SK-N-SH (cell line): ENCODE measurements around the gene PCSK9. TPM values are rescaled to one million over a fixed set of nuclear protein-coding genes. Genes with fewer than 3 reads are reported as not detected.

Experiments used
- CTCF ChIA-PET: fragments of 300-600, 350-600 bp; formaldehyde crosslinking; extraction: SDS; loops from one replicate; lab custom pipeline; 2021; lab: Yijun Ruan, JAX
- POLR2A ChIA-PET: fragments of 350-600 bp; sonication (Branson Sonifier 250); formaldehyde crosslinking; extraction: SDS; loops from one replicate; lab custom pipeline; 2020; ENCODE audit warnings: antibody characterized with exemption, inconsistent platforms; lab: Yijun Ruan, JAX
- DNase-seq: peaks from one replicate; pipeline ENCODE4 v3.0.0; 2012
- H2AFZ ChIP-seq: fragments of 200-600 bp; sonication (generic); 2 replicates; pipeline ENCODE4 v1.8.1; 2016; ENCODE audit warnings: antibody characterized with exemption, mild to moderate bottlenecking, low read depth
- H3F3A ChIP-seq: fragments of 200-600 bp; sonication (generic); replicated peaks from 2 replicates; pipeline ENCODE3; 2016; ENCODE audit warnings: antibody characterized with exemption, mild to moderate bottlenecking; ENCODE audit not compliant: insufficient read depth
- H3K27ac ChIP-seq, 2 experiments: fragments of 200-500 bp in 1 of 2; fragments of 200-600 bp in 1 of 2; sonication (Bioruptor generic) in 1 of 2; sonication (generic), shearing (Covaris generic) in 1 of 2; 2 replicates each; pipeline versions ENCODE4 v1.5.1 to v1.6.1; 2014 to 2016; ENCODE audit warnings: low read depth in 2 of 2, inconsistent platforms in 1 of 2, low read length in 1 of 2, mild to moderate bottlenecking in 1 of 2, mixed read lengths in 1 of 2
- H3K27me3 ChIP-seq: fragments of 200-600 bp; sonication (generic), shearing (Covaris generic); 2 replicates; pipeline ENCODE4 v1.6.1; 2016; ENCODE audit warnings: mixed run types; ENCODE audit not compliant: insufficient read depth
- H3K36me3 ChIP-seq, 2 experiments: fragments of 200-500 bp in 1 of 2; fragments of 200-600 bp in 1 of 2; sonication (Bioruptor generic) in 1 of 2; sonication (generic) in 1 of 2; replicated peaks in 1 of 2; 2 replicates each; pipeline versions ENCODE3 to v1.5.1; 2014 to 2016; ENCODE audit warnings: low read length in 1 of 2, mild to moderate bottlenecking in 1 of 2; ENCODE audit not compliant: insufficient read depth in 2 of 2, control insufficient read depth in 1 of 2
- H3K4me1 ChIP-seq, 2 experiments: fragments of 200-500 bp in 1 of 2; fragments of 200-600 bp in 1 of 2; sonication (Bioruptor generic) in 1 of 2; sonication (generic), shearing (Covaris generic) in 1 of 2; 2 replicates each; pipeline versions ENCODE4 v1.5.1 to v1.6.1; 2014 to 2016; ENCODE audit warnings: low read depth in 1 of 2, low read length in 1 of 2, mixed run types in 1 of 2; ENCODE audit not compliant: insufficient read depth in 2 of 2, control insufficient read depth in 1 of 2
- H3K4me2 ChIP-seq: fragments of 200-600 bp; sonication (generic), shearing (Covaris generic); 2 replicates; pipeline ENCODE4 v1.6.1; 2017; ENCODE audit warnings: mixed run types
- H3K4me3 ChIP-seq, 2 experiments: fragments of 200-500 bp in 1 of 2; fragments of 200-600 bp in 1 of 2; sonication (Bioruptor generic) in 1 of 2; sonication (generic), shearing (Covaris generic) in 1 of 2; 2 replicates each; pipeline versions ENCODE4 v1.5.1 to v1.8.1; 2014 to 2016; ENCODE audit warnings: low read depth in 2 of 2, inconsistent platforms in 1 of 2, low read length in 1 of 2, mild to moderate bottlenecking in 1 of 2, mixed read lengths in 1 of 2, moderate library complexity in 1 of 2
- H3K79me2 ChIP-seq: fragments of 200-600 bp; sonication (generic); 2 replicates; pipeline ENCODE4 v1.8.1; 2017; ENCODE audit warnings: mild to moderate bottlenecking; ENCODE audit not compliant: insufficient read depth
- H3K9ac ChIP-seq: fragments of 200-600 bp; sonication (generic); 2 replicates; pipeline ENCODE4 v1.6.1; 2017; ENCODE audit warnings: mixed run types
- H3K9me2 ChIP-seq: fragments of 200-600 bp; sonication (generic); 2 replicates; pipeline ENCODE4 v1.6.1; 2017; ENCODE audit warnings: mixed run types
- H3K9me3 ChIP-seq: fragments of 200-600 bp; sonication (generic); 2 replicates; pipeline ENCODE4 v1.6.1; 2017; ENCODE audit warnings: mixed run types, mild to moderate bottlenecking, moderate library complexity
- H4K20me1 ChIP-seq: fragments of 200-600 bp; sonication (generic); 2 replicates; pipeline ENCODE4 v1.6.1; 2017; ENCODE audit warnings: mild to moderate bottlenecking, mixed run types; ENCODE audit not compliant: insufficient read depth
- CHD2 ChIP-seq: fragments of 150-350 bp; IDR thresholded peaks from 2 replicates; pipeline ENCODE4 v1.6.1; 2018; ENCODE audit warnings: low read length; ENCODE audit not compliant: partially characterized antibody
- CTCF ChIP-seq: fragments of 200-600 bp; sonication (generic); IDR thresholded peaks from 2 replicates; pipeline ENCODE4 v1.6.1; 2017; ENCODE audit warnings: antibody characterized with exemption, mild to moderate bottlenecking, moderate library complexity
- ELF1 ChIP-seq: IDR thresholded peaks from 2 replicates; pipeline ENCODE4 v1.4.0; 2012
- EZH2phosphoT487 ChIP-seq: fragments of 200-600 bp; sonication (generic); IDR thresholded peaks from 2 replicates; pipeline ENCODE4 v1.6.1; 2017; ENCODE audit warnings: low read depth, mixed run types, mild to moderate bottlenecking, antibody characterized with exemption, moderate library complexity, borderline replicate concordance
- FOSL2 ChIP-seq: IDR thresholded peaks from 2 replicates; pipeline ENCODE4 v1.4.0; 2012; ENCODE audit warnings: low read depth, mild to moderate bottlenecking, moderate library complexity, borderline replicate concordance
- FOXJ3 ChIP-seq: sonication (generic); formaldehyde crosslinking; IDR thresholded peaks from 2 replicates; pipeline ENCODE4 v1.5.1; 2020; ENCODE audit warnings: mild to moderate bottlenecking, missing genetic modification reagents
- FOXM1 ChIP-seq: IDR thresholded peaks from 2 replicates; pipeline ENCODE4 v1.4.0; 2012; ENCODE audit warnings: low read depth, mild to moderate bottlenecking
- GABPA ChIP-seq: IDR thresholded peaks from 2 replicates; pipeline ENCODE4 v1.4.0; 2012; ENCODE audit warnings: low read depth, mild to moderate bottlenecking
- GATA2 ChIP-seq: sonication (generic); formaldehyde crosslinking; IDR thresholded peaks from 2 replicates; pipeline ENCODE4 v1.5.0; 2020; ENCODE audit warnings: mild to moderate bottlenecking, missing genetic modification reagents
- IRF3 ChIP-seq: fragments of 150-350 bp; IDR thresholded peaks from 2 replicates; pipeline ENCODE4 v1.6.1; 2016; ENCODE audit warnings: mild to moderate bottlenecking, low read depth, low read length
- MAX ChIP-seq: IDR thresholded peaks from 2 replicates; pipeline ENCODE4 v1.4.0; 2012; ENCODE audit warnings: low read depth
- MXI1 ChIP-seq: IDR thresholded peaks from 2 replicates; pipeline ENCODE4 v1.6.1; 2012; ENCODE audit warnings: mild to moderate bottlenecking, low read depth, low read length, improper control_type of control experiment
- NRF1 ChIP-seq: IDR thresholded peaks from 2 replicates; pipeline ENCODE4 v1.6.1; 2012; ENCODE audit warnings: low read depth, mild to moderate bottlenecking, low read length
- POLR2AphosphoS5 ChIP-seq: IDR thresholded peaks from 2 replicates; pipeline ENCODE4 v1.6.1; 2012; ENCODE audit warnings: low read depth, low read length
- RCOR1 ChIP-seq: fragments of 150-350 bp; IDR thresholded peaks from 2 replicates; pipeline ENCODE4 v1.6.1; 2017; ENCODE audit warnings: antibody characterized with exemption, low read length
- TAF1 ChIP-seq: IDR thresholded peaks from 2 replicates; pipeline ENCODE4 v1.6.1; 2012; ENCODE audit warnings: low read depth, mild to moderate bottlenecking, low read length, moderate library complexity, borderline replicate concordance
- TEAD4 ChIP-seq: IDR thresholded peaks from 2 replicates; pipeline ENCODE4 v1.4.0; 2012; ENCODE audit warnings: mild to moderate bottlenecking, borderline replicate concordance; ENCODE audit not compliant: insufficient read depth
- USF2 ChIP-seq: fragments of 150-350 bp; IDR thresholded peaks from 2 replicates; pipeline ENCODE4 v1.6.1; 2017; ENCODE audit warnings: antibody characterized with exemption, low read length, low read depth, borderline replicate concordance
- YY1 ChIP-seq: IDR thresholded peaks from 2 replicates; pipeline ENCODE4 v1.4.0; 2012; ENCODE audit warnings: low read depth, mild to moderate bottlenecking
- WGBS: methylation state at CpG from one replicate; pipeline ENCODE4 v1.1.6; 2017; ENCODE audit warnings: low lambda C conversion rate; 5-methylcytosine and 5-hydroxymethylcytosine counted together
- polyA plus RNA-seq, 3 experiments: library from polyadenylated mRNA; depleted of rRNA; stranded (reverse); fragments of >200 nt; gene quantifications; 2 replicates each; pipeline ENCODE4 v1.2.3, GENCODE V29; 2012

The PCSK9 gene
- polyA plus RNA-seq, 1 of the 3 experiments (the other 2 are of a cell fraction), result 0.02 TPM

GRCh38 chr1:55088413-55088812 lies 49.1 kb downstream of the PCSK9 start:
- no peak overlapping the region for H2AFZ ChIP-seq
- no peak overlapping the region for H3K4me2 ChIP-seq
- H3K4me3 ChIP-seq, result no peak overlapping the region
- H3K27me3 ChIP-seq, result no peaks in the 10 kb centered on the region
- H4K20me1 ChIP-seq, result no peaks in the 10 kb centered on the region
- no peaks in the 10 kb centered on the region; a peak in 1 of 4 replicates for H3K4me1 ChIP-seq
- ChIA-PET CTCF (interaction anchor here (0.9 kb wide), 1 partner anchor 17 kb away, joined by 4 read pairs; no protein-coding TSS in a partner anchor), POLR2A (interaction anchor here (0.6 kb wide), 1 partner anchor 234 kb away, joined by 3 read pairs; no protein-coding TSS in a partner anchor)
- whole genome bisulfite sequencing, result 97% methylated on average over 4 of the region's 4 CpGs
- no peaks in the 10 kb centered on the region for H3K9me3 ChIP-seq
- no peaks in the 10 kb centered on the region for H3K79me2 ChIP-seq
- H3K9me2 ChIP-seq, result no peaks in the 10 kb centered on the region
- TF ChIP-seq IRF3 (no peak), RCOR1 (no peak), YY1 (no peak), NRF1 (no peak), MAX (no peak)
- TF ChIP-seq, all 33 proteins: peak for 0
- no peaks in the 10 kb centered on the region for H3F3A ChIP-seq
- H3K9ac ChIP-seq, result no peak overlapping the region
- H3K36me3 ChIP-seq, result peaks cover 81 to 89% of the 10 kb centered on the region in 2 experiments
- no peak overlapping the region for H3K27ac ChIP-seq
- DNase-seq, result no peak

- peaks cover 81 to 88% of the 10 kb centered on the region in 2 experiments for H3K36me3 ChIP-seq
- no peaks in the 10 kb centered on the region; a peak in 1 of 4 replicates for H3K4me1 ChIP-seq
These were observed 50.3 kb downstream of the PCSK9 start for GRCh38 chr1:55089683-55090082.

GRCh38 chr1:55092475-55092874 lies 53.1 kb downstream of the PCSK9 start:
- Histone ChIP-seq H3K4me1 (no peaks in the 10 kb centered on the region; a peak in 1 of 4 replicates), H3F3A (no peaks in the 10 kb centered on the region), H3K9ac (no peak overlapping the region), H3K36me3 (peaks cover 81 to 88% of the 10 kb centered on the region in 2 experiments), H4K20me1 (no peaks in the 10 kb centered on the region), H3K27me3 (no peaks in the 10 kb centered on the region), H3K9me2 (no peaks in the 10 kb centered on the region), H3K79me2 (no peaks in the 10 kb centered on the region), H3K4me3 (no peak overlapping the region), H2AFZ (no peak overlapping the region), H3K4me2 (no peak overlapping the region), H3K9me3 (no peaks in the 10 kb centered on the region), H3K27ac (no peak overlapping the region)
- WGBS, result 93% methylated on average over 2 of the region's 2 CpGs
- CTCF ChIA-PET, result interaction anchor here (0.6 to 1.7 kb wide), 4 partner anchors 12 to 887 kb away, joined by 3 to 5 read pairs (median 3); no protein-coding TSS in a partner anchor
- POLR2A ChIA-PET, result no interaction called here
- no peak for DNase-seq
- TF ChIP-seq FOSL2, result no peak
- no peak for TF ChIP-seq FOXJ3
- TF ChIP-seq MXI1, result no peak
- TF ChIP-seq FOXM1, result no peak
- no peak for TF ChIP-seq CHD2
- no peak for TF ChIP-seq CTCF
- no peak for TF ChIP-seq GABPA
- no peak for TF ChIP-seq MAX
- TF ChIP-seq USF2, result no peak
- TF ChIP-seq EZH2phosphoT487, result no peak
- no peak for TF ChIP-seq TEAD4
- no peak for TF ChIP-seq GATA2
- no peak for TF ChIP-seq ELF1
- no peak for TF ChIP-seq POLR2AphosphoS5

More at GRCh38 chr1:55089683-55090082, 50.3 kb downstream of the PCSK9 start:
- no peaks in the 10 kb centered on the region for H4K20me1 ChIP-seq
- ChIA-PET POLR2A (no interaction called here), CTCF (no interaction called here)
- H3K27ac ChIP-seq, result no peak overlapping the region
- no peak overlapping the region for H2AFZ ChIP-seq
- no peak overlapping the region for H3K9ac ChIP-seq
- H3K27me3 ChIP-seq, result no peaks in the 10 kb centered on the region
- no peaks in the 10 kb centered on the region for H3F3A ChIP-seq
- H3K4me2 ChIP-seq, result no peak overlapping the region
- H3K9me2 ChIP-seq, result no peaks in the 10 kb centered on the region
- no peak for DNase-seq
- no peak overlapping the region for H3K4me3 ChIP-seq
- TF ChIP-seq TAF1, result no peak
- WGBS, result 82% methylated on average over 2 of the region's 2 CpGs
- H3K79me2 ChIP-seq, result no peaks in the 10 kb centered on the region
- no peaks in the 10 kb centered on the region for H3K9me3 ChIP-seq
